ENCODE data around the gene LRP1B. TPM values are rescaled to one million over a fixed set of nuclear protein-coding genes. Genes with fewer than 3 reads are reported as not detected.

LRP1B gene
- total RNA-seq, 3 donors from 2014 or later = not detected

DNA sequence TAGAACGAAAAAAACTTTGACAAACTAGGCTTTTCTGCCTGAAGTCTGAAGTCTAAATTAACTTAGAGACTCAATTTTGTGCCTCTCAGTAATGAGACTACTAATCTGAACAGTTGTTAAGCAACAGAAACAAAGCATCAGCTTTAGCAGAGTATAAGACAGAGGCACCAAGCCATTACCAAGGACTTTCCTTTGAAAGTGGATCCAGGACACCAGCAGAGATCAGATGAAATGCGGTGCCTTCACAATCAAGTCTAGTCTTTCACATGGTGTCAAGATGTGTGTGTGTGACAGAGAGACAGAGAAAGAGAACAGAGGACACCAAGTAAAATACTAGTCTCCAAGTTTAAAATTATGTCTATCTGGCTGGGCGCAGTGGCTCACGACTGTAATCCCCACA is 1502.9 kb downstream of the LRP1B start:
- Mint-ChIP-seq H3K4me3 (no peak overlapping the region), H3K27me3 (ENCODE audit: low read depth) (no peaks in the 10 kb centered on the region), H3K9me3 (peaks cover 33% of the 10 kb centered on the region), H3K36me3 (ENCODE audit: insufficient read depth) (no peaks in the 10 kb centered on the region), H3K4me1 (ENCODE audit: low read depth) (no peaks in the 10 kb centered on the region)
- ATAC-seq (no peak), DNase-seq (no peak)

DNA sequence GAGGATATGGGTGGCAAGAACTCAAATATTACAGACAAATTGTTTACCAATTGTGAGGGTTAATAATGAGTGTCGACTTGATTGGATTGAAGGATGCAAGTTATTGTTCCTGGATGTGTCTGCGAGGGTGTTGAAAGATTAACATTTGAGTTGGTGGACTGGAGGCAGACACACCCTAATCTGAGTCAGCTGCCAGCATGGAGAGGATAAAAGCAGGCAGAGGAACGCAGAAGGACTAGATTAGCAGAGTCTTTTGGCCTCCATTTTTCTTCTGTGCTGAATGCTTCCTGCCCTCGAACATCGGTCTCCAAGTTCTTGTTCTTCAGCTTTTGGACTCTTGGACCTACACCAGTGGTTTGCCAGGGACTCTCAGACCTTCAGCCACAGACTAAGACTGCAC is 1503.7 kb downstream of the LRP1B start:
- Mint-ChIP-seq H3K36me3 (ENCODE audit: insufficient read depth) (no peaks in the 10 kb centered on the region), H3K4me3 (no peak overlapping the region), H3K27me3 (ENCODE audit: low read depth) (no peaks in the 10 kb centered on the region), H3K9me3 (peaks cover 29% of the 10 kb centered on the region), H3K4me1 (ENCODE audit: low read depth) (no peaks in the 10 kb centered on the region)
- ATAC-seq (no peak), DNase-seq (no peak)

DNA sequence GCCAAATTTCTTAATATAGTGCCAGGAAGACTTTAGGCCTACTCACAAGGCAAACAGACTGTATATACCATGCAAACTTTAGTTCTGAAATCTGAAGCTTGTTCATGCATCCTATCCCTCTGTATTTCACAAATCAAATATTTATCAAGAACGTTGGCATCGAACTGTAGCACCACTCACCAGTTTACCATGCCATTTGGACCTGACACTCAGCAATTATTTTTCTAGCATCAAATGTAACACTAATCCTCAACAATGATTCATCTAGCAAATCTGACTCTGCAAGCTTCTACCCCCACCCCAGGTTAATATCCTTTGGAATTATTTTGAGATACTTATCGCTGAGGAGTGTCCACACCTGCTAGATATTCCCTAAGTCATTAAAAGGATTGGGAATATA is 1506.6 kb downstream of the LRP1B start:
- no peaks in the 10 kb centered on the region for H3K4me1 Mint-ChIP-seq (ENCODE audit: low read depth)
- ATAC-seq (no peak), DNase-seq (no peak)
- no peaks in the 10 kb centered on the region for H3K27me3 Mint-ChIP-seq (ENCODE audit: low read depth)
- no peak overlapping the region for H3K4me3 Mint-ChIP-seq
- H3K9me3 Mint-ChIP-seq = peaks cover 18% of the 10 kb centered on the region
- no peaks in the 10 kb centered on the region for H3K36me3 Mint-ChIP-seq (ENCODE audit: insufficient read depth)

DNA sequence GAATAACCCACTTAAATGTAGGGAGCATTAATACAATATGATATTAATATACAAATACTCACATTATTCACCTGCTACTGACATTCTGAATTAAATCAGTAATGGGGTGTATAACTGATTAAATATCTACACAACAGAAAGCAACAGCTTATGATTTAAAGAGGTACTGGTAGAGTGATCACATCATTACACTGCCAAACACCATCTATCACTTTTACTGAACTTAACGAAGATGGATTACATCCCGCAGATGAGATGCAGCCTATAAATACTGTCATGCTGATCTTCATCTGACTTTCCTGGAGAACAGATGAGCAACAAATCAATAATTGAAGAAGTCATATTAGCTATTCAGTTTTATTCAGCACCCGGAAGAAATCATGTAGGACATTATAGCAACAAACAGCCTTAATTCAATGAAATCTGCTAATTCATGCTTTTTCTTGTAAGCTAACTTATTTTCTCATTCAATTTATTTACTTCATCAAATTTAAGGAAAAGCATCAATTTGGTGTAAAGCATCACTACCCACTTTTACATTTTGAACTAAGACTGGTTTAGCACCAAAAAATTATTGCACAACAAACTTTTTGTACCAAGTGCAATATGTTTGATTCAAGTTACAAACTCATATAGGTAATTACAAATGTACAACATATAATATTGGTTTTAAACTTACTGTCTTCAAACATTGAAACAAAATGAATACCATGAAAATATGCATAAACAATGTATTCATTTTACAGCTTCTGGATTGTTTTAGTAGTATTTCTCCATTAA is 1509.0 kb downstream of the LRP1B start:
- H3K36me3 Mint-ChIP-seq (ENCODE audit: insufficient read depth) = no peaks in the 10 kb centered on the region
- no peak for ATAC-seq
- peaks cover 10% of the 10 kb centered on the region for H3K9me3 Mint-ChIP-seq
- no peak for DNase-seq
- no peaks in the 10 kb centered on the region for H3K27me3 Mint-ChIP-seq (ENCODE audit: low read depth)
- no peaks in the 10 kb centered on the region for H3K4me1 Mint-ChIP-seq (ENCODE audit: low read depth)
- H3K4me3 Mint-ChIP-seq = no peak overlapping the region

DNA sequence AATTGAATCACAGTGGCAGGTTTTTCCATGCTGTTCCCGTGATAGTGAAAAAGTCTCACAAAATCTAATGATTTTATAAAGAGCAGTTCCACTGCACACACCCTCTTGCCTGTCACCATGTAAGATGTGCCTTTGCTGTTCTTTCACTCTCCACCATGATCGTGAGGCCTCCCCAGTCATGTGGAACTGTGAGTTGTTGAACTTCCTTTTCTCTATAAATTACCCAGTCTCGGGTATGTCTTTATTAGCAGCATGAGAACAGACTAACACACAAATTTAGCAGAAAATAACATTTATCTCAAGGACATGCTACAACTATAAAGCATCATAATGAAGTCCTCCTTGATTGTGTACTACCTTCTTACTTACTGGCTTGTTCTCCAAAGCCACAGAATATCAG is 1526.0 kb downstream of the LRP1B start:
- no peaks in the 10 kb centered on the region for H3K4me1 Mint-ChIP-seq (ENCODE audit: low read depth)
- ATAC-seq = no peak
- no peak for DNase-seq
- peaks cover 21% of the 10 kb centered on the region for H3K9me3 Mint-ChIP-seq
- H3K27me3 Mint-ChIP-seq (ENCODE audit: low read depth) = no peaks in the 10 kb centered on the region
- no peak overlapping the region for H3K4me3 Mint-ChIP-seq
- H3K36me3 Mint-ChIP-seq (ENCODE audit: insufficient read depth) = no peaks in the 10 kb centered on the region

DNA sequence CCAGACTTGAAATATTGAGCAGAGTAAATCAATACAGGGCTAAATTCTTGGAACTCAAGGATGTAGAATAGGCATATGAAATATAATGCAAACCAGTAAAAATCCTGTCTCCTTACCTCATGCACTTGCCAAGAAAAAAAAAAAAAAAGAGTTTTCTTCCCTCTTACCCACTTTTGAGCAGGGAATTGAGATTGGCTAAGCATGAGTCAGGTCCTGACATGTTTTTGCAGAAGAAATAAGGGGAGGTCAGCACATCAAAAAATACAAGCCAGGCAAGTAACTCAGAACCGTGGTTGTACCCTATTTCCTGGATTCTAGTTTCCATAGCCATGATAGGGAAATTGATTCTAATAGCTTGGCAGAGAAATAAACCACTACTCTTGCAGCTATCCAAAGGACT is 1526.7 kb downstream of the LRP1B start:
- Mint-ChIP-seq H3K4me1 (ENCODE audit: low read depth) (no peaks in the 10 kb centered on the region), H3K36me3 (ENCODE audit: insufficient read depth) (no peaks in the 10 kb centered on the region), H3K27me3 (ENCODE audit: low read depth) (no peaks in the 10 kb centered on the region), H3K4me3 (no peak overlapping the region), H3K9me3 (peaks cover 14% of the 10 kb centered on the region)
- ATAC-seq (no peak), DNase-seq (no peak)

DNA sequence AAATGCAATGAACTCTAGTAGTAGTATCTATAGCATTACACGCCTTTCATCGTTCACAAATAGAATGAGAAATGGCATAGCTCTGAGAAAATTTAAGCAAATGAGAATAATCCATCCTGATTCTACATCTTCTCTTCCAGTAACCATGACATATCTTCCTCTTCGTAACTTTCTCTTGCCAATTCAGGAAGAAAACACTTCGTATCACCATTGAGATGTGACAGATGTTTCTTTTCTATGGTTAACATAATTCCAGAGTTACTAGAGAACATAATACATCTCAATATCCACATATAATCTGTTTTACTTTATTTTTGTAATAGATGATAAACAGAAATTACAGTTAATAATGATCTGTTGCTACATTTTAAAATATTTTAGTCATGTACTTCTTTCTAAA is 1527.4 kb downstream of the LRP1B start:
- Mint-ChIP-seq H3K27me3 (ENCODE audit: low read depth) (no peaks in the 10 kb centered on the region), H3K9me3 (peaks cover 14% of the 10 kb centered on the region), H3K4me1 (ENCODE audit: low read depth) (no peaks in the 10 kb centered on the region), H3K4me3 (no peak overlapping the region), H3K36me3 (ENCODE audit: insufficient read depth) (no peaks in the 10 kb centered on the region)
- DNase-seq = no peak
- no peak for ATAC-seq

DNA sequence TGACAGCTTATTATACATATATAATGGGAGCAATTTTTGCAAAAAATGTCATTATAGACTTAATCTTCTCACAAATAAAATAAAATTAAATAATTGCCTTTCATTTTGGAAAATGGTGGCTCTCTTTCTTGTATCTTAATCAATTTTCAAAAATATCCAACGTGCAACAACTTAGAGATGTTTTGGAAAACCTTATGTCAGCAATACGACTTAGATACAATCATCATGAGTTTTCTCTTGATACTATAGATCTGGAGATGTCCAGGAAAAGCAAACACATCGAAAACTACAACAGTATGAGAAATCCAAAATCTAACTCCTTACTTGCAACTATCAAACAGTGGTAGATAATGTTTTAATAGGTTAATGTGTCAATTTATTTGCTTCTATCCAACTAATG is 1529.0 kb downstream of the LRP1B start:
- no peak for ATAC-seq
- no peaks in the 10 kb centered on the region for H3K4me1 Mint-ChIP-seq (ENCODE audit: low read depth)
- no peaks in the 10 kb centered on the region for H3K27me3 Mint-ChIP-seq (ENCODE audit: low read depth)
- no peaks in the 10 kb centered on the region for H3K36me3 Mint-ChIP-seq (ENCODE audit: insufficient read depth)
- H3K9me3 Mint-ChIP-seq = peaks cover 8% of the 10 kb centered on the region
- no peak for DNase-seq
- no peak overlapping the region for H3K4me3 Mint-ChIP-seq

DNA sequence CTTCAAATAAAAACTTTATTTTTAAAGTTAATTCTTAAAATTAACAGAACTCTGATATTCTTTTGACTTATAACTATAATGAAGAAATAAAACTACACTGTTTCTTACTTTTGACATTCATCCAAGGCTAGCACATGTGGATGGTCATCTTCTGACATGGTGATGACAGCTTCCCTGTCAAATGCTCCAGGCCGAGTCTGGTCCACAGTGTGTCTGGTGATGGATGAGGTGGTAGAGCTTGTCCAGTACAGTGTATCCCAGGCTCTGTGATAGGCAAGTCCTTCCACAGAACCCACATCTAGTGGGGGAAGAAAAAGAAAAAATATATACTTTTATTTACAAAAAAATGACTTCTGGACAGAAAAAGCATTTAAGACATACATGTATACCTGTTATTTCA is 1529.5 kb downstream of the LRP1B start:
- ATAC-seq (no peak), DNase-seq (no peak)
- no peaks in the 10 kb centered on the region for H3K4me1 Mint-ChIP-seq (ENCODE audit: low read depth)
- no peak overlapping the region for H3K4me3 Mint-ChIP-seq
- H3K36me3 Mint-ChIP-seq (ENCODE audit: insufficient read depth) = no peaks in the 10 kb centered on the region
- no peaks in the 10 kb centered on the region for H3K27me3 Mint-ChIP-seq (ENCODE audit: low read depth)
- peaks cover 9% of the 10 kb centered on the region for H3K9me3 Mint-ChIP-seq

DNA sequence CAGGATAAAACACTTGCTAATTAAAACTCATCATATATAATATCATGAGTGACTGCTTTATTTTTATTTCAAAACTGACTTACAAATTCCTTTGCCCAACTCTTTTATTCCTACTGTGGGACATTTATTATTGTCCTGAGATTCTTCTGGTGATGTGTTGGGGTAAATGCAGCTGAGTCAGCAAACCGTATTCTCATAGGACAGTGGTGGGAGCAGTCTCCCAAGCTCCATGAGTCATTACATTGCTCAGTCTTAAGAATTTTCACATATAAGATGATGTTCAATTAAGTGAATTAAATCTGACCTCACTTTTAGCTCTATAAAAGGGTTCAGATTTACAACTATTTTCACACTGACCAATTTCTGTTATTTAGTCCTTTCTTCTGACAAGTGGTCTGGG is 1530.7 kb downstream of the LRP1B start:
- no peak for ATAC-seq
- peaks cover 13% of the 10 kb centered on the region for H3K9me3 Mint-ChIP-seq
- no peaks in the 10 kb centered on the region for H3K36me3 Mint-ChIP-seq (ENCODE audit: insufficient read depth)
- H3K4me1 Mint-ChIP-seq (ENCODE audit: low read depth) = no peaks in the 10 kb centered on the region
- H3K4me3 Mint-ChIP-seq = no peak overlapping the region
- H3K27me3 Mint-ChIP-seq (ENCODE audit: low read depth) = no peaks in the 10 kb centered on the region
- DNase-seq = no peak

DNA sequence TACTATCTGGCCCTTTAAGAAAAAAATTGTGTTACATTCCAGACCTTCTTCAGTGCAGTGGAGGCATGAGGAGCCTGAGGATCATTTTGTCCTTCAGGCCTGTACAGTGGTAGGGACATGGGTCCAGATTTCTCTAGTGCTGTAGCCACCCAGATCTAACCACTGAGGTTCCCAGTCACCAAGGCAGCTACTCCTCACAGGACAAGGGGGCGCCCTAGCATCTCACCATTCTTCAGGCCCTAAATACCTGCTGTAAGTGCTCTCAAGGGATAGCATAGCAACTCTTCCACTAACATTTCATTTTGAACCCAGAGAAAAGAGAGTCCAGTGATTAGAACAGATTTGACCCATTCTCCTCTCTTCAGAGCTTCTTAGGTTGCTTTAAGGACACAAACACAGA is 1533.0 kb downstream of the LRP1B start:
- Mint-ChIP-seq H3K9me3 (peaks cover 10% of the 10 kb centered on the region), H3K27me3 (ENCODE audit: low read depth) (no peaks in the 10 kb centered on the region), H3K4me3 (no peak overlapping the region), H3K36me3 (ENCODE audit: insufficient read depth) (no peaks in the 10 kb centered on the region), H3K4me1 (ENCODE audit: low read depth) (no peaks in the 10 kb centered on the region)
- DNase-seq (no peak), ATAC-seq (no peak)

DNA sequence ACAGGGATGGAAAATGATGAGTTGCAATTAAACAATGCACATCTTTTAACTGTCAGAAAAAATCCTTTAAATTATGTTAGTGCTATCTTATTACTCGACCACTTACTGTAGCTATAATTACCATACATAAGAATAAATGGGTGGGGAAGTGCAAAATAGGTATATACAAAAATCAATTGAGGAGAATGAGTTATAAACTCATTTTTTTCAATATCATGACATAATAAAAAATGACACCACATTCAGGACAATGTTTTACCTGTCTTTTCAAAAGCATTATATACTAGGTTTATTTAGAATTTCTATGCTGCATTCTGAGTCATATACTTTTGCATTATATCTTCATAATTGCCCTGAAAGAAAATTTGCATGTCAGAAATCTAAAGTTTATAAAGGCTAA is 1533.6 kb downstream of the LRP1B start:
- Mint-ChIP-seq H3K4me3 (no peak overlapping the region), H3K36me3 (ENCODE audit: insufficient read depth) (no peaks in the 10 kb centered on the region), H3K9me3 (peaks cover 9% of the 10 kb centered on the region), H3K27me3 (ENCODE audit: low read depth) (no peaks in the 10 kb centered on the region), H3K4me1 (ENCODE audit: low read depth) (no peaks in the 10 kb centered on the region)
- no peak for ATAC-seq
- no peak for DNase-seq

DNA sequence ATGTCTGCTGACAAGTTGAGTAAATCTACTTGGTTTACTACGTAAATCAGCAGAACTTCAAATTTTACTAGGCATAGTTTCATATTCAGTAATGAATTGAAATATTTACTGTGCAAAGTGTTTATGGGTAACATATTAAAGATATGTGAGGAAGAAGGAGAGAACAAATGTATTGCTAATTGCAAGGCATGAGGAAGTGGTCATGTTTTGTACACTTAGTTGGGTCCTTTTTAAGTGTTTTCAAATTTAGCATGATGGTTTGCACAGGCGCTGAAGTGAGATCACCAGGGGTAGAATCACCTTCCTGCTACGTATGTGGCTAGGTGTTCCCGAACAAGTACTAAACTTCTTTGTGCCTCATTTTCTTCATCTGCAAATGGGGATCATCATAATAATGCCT is 1534.4 kb downstream of the LRP1B start:
- H3K9me3 Mint-ChIP-seq = peaks cover 9% of the 10 kb centered on the region
- H3K36me3 Mint-ChIP-seq (ENCODE audit: insufficient read depth) = no peaks in the 10 kb centered on the region
- no peak for ATAC-seq
- no peaks in the 10 kb centered on the region for H3K4me1 Mint-ChIP-seq (ENCODE audit: low read depth)
- H3K27me3 Mint-ChIP-seq (ENCODE audit: low read depth) = no peaks in the 10 kb centered on the region
- no peak for DNase-seq
- H3K4me3 Mint-ChIP-seq = no peak overlapping the region

DNA sequence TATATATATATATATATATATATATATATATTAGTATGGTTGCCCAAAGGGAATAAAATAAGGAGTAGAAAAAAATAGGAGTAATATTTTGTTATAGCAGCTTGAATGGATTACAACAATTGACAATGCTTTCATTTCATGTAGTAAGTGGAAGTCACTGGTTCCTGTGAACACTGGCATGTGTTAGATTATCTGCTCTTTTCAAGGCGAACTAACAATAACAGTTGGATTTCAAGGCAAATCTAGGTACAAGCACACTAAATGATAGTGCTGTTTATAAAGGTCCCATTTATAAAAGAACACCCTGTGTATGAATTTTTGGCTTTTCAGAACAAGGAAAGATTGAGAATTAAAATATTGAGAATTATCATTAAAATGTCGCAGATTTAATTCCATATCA is 1535.7 kb downstream of the LRP1B start:
- DNase-seq = no peak
- no peak for ATAC-seq
- no peaks in the 10 kb centered on the region for H3K27me3 Mint-ChIP-seq (ENCODE audit: low read depth)
- H3K4me1 Mint-ChIP-seq (ENCODE audit: low read depth) = no peaks in the 10 kb centered on the region
- no peaks in the 10 kb centered on the region for H3K36me3 Mint-ChIP-seq (ENCODE audit: insufficient read depth)
- no peak overlapping the region for H3K4me3 Mint-ChIP-seq
- peaks cover 9% of the 10 kb centered on the region for H3K9me3 Mint-ChIP-seq

DNA sequence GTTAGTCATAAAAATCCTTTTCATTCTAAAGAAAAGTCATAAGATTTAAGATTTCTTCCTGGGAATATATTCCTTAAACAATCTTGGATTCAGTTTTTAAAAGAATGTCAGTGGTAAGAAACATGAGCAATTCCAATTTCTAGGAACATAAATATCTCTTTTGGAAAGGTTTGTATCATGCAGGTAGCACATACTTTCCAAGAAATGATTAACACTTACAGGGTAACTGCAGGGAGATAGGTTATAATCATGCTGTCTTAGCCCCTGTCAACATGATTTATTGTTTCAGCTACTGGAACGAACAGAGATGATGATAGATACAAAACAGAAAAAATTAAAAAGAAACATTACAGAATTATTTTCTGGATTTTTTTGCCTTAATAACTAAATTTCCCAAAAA is 1537.7 kb downstream of the LRP1B start:
- no peaks in the 10 kb centered on the region for H3K36me3 Mint-ChIP-seq (ENCODE audit: insufficient read depth)
- no peaks in the 10 kb centered on the region for H3K4me1 Mint-ChIP-seq (ENCODE audit: low read depth)
- H3K9me3 Mint-ChIP-seq = peaks cover 9% of the 10 kb centered on the region
- ATAC-seq (no peak), DNase-seq (no peak)
- no peak overlapping the region for H3K4me3 Mint-ChIP-seq
- H3K27me3 Mint-ChIP-seq (ENCODE audit: low read depth) = no peaks in the 10 kb centered on the region

DNA sequence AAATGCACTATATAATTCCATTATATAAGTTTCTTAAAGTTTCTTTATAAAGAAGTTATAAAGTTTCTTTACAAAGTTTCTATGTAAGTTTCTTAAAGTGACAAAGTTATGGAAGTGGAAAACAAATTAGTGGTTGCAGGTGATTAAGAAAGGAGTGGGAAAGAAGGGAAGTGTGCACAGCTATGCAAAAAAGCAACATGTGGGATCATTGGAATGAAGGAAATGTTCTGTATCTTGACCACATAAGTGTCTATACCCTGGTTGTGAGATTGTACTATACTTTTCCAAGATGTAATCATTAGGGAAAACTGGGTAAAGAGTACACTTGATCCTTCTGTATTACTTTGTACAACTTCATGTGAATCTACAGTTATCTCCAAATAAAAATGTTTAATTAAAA is 1541.1 kb downstream of the LRP1B start:
- Mint-ChIP-seq H3K4me1 (ENCODE audit: low read depth) (no peaks in the 10 kb centered on the region), H3K27me3 (ENCODE audit: low read depth) (no peaks in the 10 kb centered on the region), H3K4me3 (no peak overlapping the region), H3K36me3 (ENCODE audit: insufficient read depth) (no peaks in the 10 kb centered on the region), H3K9me3 (peaks cover 10% of the 10 kb centered on the region)
- no peak for DNase-seq
- no peak for ATAC-seq

Measured in activated T-cell treated with anti-CD3 and anti-CD28 coated beads, Interleukin-2, amount 50 U/mL, for 4 hours (primary cell).